GM19328 (cell line): ENCODE results near the gene FAM13A.

Experiments used
- ATAC-seq: cut with Tn5 transposase; IDR thresholded peaks from one replicate; pipeline ENCODE4 v1.9.1; 2021; ENCODE audit warnings: mild to moderate bottlenecking, moderate library complexity; ENCODE audit not compliant: unreplicated experiment

The FAM13A gene

DNA sequence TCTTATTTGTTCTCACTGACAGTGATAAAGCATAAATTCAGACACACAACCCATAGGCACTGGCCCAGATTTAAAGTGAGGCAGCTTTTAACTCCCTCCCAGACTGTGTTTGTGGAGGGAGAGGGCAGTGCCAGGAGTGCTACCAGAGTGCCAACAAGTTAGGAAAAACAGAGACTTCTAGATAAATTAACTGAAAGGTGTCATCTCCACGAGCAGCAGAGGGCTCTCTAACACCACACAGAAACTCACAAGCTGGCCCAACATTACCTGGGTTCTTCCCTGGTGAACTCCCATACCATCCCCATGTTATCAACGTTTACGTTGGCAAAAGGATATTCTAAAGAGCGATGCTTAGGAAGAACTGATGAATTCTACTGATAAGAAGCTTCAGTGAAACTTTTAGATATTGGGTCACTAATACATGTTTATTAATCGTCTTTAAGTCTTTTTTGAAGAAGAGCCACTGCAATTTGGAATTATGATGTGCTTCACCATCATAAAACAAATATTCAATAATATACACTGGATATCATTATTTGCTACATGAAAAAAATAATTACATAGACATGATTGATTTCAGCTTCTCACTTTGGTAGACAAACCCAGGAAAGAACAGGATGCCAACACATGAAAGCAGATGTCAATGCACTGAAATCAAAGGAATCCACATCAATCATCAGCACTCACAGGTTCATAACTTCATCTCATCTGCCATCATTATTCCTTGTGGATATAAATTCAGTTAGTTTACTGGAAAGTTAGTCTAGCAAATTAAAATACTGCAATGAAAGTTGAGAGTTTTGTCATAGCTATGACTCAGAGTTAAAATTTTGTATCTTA, 238.1 kb downstream of the FAM13A start:
- no peak for ATAC-seq

GRCh38 chr4:88817740-88818139, 239.2 kb downstream of the FAM13A start:
- no peak for ATAC-seq

DNA sequence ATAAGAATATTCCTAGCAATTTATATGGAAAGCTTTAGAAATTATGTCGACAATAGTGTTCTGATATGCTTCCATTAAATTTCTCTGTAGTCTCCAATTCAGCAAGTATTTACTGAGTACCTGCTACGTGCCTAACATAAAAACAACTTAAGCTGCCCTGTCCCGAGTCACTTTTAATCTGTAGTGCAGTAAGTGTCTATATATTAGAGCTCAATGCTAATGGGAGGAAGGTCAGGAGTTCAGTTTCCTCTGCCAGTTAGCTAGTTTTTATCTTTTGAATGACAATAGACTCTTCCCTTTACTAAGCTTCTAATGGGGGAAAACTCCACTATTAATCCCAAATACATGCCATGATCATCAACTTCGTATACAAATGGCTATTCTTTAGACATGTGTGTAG, 240.6 kb downstream of the FAM13A start:
- ATAC-seq, result no peak

GRCh38 chr4:88814043-88814617, 242.9 kb downstream of the FAM13A start:
- ATAC-seq, result no peak

- ATAC-seq, result no peak
These were observed 244.0 kb downstream of the FAM13A start for GRCh38 chr4:88813013-88813412.

GRCh38 chr4:88812420-88812819, 244.6 kb downstream of the FAM13A start:
- no peak for ATAC-seq

DNA sequence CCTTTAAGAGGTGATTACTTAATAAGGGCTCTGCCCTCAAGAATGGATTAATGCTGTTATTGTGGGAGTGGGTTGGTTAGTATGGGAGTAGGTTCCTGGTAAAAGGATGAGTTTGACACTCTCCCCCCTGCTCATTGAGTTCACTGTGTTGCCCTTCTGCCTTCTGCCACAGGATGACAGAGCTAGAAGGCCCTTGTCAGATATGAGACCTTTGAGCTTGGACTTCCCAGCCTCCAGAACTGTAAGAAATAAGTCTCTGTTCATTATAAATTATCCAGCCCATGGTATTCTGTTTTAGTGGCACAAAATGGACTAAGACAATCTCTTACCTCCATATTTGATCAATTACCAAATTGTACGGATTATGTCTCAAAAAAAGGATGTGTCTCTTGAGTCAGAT, 245.1 kb downstream of the FAM13A start:
- ATAC-seq, result no peak

GRCh38 chr4:88810325-88810724, 246.7 kb downstream of the FAM13A start:
- no peak for ATAC-seq

DNA sequence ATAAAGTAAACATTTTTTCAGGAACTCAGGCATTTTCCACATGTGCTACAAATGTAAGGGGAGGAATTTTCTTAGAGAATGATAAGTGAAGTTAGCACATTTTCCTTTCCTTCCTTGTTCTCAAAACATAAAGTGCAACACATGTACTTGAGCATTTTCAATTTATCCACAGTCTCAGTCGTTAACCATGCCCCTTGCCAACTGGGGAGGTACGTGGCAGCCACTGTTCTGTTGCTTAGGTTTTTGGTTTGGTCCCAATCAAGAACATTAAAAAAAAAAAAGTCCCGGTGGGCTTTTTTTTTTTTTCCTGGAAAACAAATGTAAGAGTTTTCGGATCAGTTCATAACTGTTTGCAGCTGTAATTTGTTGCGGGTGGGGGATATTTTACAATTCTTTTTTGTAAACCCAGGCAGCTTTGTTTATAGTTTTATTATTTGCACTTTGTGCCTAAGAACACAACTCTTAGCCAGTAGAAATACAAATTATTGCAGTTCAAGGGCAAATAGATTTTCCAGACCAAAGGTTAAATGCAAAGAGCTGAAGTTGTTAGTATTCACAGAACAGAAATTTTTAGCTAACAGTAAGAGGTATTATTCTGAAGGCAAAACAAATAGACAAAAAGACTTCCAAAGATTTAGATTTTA, 247.3 kb downstream of the FAM13A start:
- ATAC-seq, result no peak

DNA sequence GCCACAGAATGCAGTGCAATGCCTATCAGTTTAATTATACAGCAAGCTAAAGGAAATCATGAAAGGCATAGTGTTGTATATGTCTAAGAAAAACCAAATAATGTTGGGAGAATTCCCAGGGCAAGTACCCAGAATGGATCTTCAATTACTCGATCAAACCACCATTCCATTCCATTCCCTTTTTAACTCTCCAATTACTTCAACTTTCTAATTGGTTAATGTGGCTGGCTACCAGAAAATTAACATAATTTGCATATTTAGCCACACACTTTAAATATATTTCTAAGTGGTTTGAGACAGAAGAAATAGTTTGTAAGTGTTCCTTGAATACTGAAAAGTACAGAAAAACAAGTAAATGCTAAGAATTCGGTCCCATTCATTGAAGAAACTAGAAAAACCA, 247.9 kb downstream of the FAM13A start:
- ATAC-seq, result no peak

DNA sequence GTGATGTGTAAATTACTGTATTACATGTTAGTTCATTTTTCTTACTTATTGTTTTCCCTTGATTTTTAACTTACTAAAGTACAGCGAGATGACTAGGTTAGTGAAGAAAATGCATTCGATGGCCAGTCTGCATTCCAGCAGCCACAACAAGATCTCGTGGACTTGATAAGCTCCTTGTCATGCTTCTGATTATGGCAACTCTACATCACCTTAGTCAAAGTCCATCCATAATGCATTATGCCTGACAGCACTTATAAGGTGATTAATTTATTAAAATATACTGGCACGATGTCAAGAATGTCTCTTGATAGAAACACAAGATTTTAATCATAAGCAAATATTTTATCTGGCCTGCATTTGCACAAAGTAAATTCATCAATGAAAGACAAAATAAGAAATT, 249.5 kb downstream of the FAM13A start:
- ATAC-seq, result no peak

GRCh38 chr4:88804234-88804633, 252.8 kb downstream of the FAM13A start:
- no peak for ATAC-seq

DNA sequence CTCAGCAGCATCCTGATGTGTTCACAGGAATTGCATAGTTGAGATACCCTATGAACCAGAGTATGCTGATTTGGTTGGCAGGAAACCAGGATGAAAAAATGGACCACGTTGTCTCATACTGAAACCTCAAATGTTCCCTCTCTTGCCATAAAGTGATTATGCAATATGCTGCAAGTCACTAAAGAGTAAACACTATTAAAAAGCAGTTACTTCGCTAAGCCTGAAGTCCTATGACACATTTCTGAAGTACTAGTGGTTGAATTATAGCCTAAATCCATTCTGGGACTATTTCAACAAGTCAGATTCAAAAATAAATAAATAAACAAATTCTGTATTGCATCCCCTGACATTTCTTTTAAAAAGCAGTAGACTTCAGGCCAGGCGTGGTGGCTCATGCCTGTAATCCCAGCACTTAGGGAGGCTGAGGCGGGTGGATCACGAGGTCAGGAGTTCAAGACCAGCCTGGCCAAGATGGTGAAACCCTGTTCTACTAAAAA, 253.3 kb downstream of the FAM13A start:
- peak; percentile 61 for ATAC-seq

GRCh38 chr4:88802585-88803286, 254.2 kb downstream of the FAM13A start:
- ATAC-seq, result no peak

GRCh38 chr4:88802138-88802537, 254.8 kb downstream of the FAM13A start:
- ATAC-seq, result no peak

GRCh38 chr4:88799900-88800299, 257.1 kb downstream of the FAM13A start:
- no peak for ATAC-seq

DNA sequence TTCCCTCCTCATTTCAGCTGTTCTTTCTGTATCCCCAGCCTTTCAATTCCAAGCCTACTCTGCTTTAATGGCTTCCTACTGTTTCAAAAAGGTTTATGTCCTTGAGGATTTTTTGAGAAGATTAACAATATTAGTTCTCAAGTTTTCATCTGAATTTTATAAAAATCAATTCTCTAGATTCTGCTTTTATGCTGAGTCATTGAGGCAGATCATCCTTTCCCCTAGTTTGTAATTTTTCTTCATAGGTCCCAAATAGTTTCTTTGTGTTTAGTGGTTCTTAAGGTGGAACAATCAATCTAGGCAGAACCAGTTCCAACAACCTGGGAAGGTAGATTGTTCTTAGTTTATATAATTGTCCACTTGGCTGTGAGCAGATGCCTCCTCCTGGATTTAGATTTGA, 259.3 kb downstream of the FAM13A start:
- no peak for ATAC-seq

DNA sequence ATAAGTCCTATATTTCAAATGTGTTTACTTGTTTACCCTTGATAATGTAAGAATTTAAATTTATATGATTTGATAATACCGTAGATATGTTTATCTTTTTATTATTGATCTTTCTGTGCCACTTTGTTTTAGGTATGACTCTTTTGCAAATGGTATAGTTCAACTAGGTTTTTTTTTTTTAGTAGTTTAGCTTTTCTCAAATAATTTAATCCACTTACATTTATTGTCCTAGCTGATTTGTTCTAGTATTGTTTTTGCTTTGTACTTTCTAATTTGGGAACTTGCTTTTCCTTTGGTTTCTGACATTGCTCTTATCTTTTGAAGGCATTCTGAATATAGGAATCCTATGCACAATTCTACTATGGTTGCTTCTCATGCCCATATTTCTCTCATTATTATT, 260.4 kb downstream of the FAM13A start:
- no peak for ATAC-seq

DNA sequence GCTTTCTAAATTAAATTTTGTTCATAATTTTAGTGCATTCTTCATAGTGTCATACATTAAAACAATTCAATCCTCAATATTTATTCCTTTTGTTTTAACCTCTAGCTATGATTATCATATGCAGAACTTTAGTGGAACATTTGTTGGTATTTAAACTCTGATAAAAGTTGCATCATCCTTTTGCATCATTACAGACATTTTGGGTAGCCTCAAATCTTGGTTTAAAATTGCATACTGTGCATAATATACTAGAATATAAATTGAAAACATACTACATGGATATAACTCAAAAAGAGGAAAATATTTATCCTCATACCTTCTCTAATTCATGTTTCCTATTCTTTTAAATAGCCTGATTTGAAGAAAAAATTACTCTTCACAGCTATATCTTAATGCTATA, 262.0 kb downstream of the FAM13A start:
- ATAC-seq, result no peak

- no peak for ATAC-seq
These were observed 262.8 kb downstream of the FAM13A start for GRCh38 chr4:88794087-88794690.

DNA sequence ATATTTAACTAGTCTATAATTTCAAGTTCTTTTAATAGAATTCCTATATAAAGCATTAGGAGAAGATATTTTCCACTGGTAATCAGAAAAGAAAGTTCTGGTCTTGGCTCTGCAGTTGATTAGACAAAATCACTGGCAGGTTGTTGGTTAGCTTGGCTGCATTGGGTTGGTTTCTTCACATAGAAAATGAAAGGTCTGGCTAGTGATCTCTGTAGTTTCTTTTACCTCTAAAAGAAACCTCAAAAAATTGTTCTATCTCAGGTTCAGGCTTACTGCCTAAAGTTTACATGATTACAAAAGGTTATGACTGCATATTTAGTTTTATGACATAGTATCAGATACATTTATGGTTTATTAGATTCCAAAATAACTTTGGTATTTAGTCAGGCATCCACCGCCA, 263.5 kb downstream of the FAM13A start:
- ATAC-seq, result no peak
